B cell (primary cell): Measurements from ENCODE around the gene MIA3. TPM values are rescaled to one million over a fixed set of nuclear protein-coding genes. Genes with fewer than 3 reads are reported as not detected.

Source experiments
- ATAC-seq: fragments of 200-7000 bp; cut with Tn5 transposase; one replicate; pipeline ENCODE4 v1.10.0; 2021; ENCODE audit warnings: low read depth, mild to moderate bottlenecking, moderate number of reproducible peaks, moderate library complexity
- CTCF ChIA-PET: fragments of 350-600 bp; sonication (Branson Sonifier 250); formaldehyde crosslinking; loops from one replicate; lab custom pipeline; 2021; ENCODE audit warnings: antibody characterized with exemption, inconsistent platforms; lab: Charles Lee
- POLR2A ChIA-PET: fragments of 350-600 bp; sonication (Branson Sonifier 250); formaldehyde crosslinking; loops from one replicate; lab custom pipeline; 2021; ENCODE audit warnings: antibody characterized with exemption; lab: Charles Lee
- DNase-seq: peaks from one replicate; pipeline ENCODE4 v3.0.0; 2013
- H2AFZ ChIP-seq: 2 replicates; pipeline ENCODE4 v1.6.1; 2012; ENCODE audit warnings: mild to moderate bottlenecking, low read depth, low read length; ENCODE audit not compliant: insufficient read depth, poor library complexity, severe bottlenecking
- H3K27ac ChIP-seq, 2 donors: 1 replicate in 1 of 2; 2 replicates in 1 of 2; pipeline ENCODE4 v1.5.1; 2012 to 2013; ENCODE audit warnings: low read length in 2 of 2, mild to moderate bottlenecking in 2 of 2, moderate library complexity in 1 of 2
- H3K27me3 ChIP-seq, 4 experiments: fragments of 200-600 bp in 1 of 4; sonication (generic) in 1 of 4; replicated peaks in 1 of 4; 1 replicate in 2 of 4; 2 replicates in 2 of 4; pipeline versions ENCODE4 v1.6.1 to v1.7.0; 2013 to 2016; ENCODE audit warnings: low read length in 3 of 4, mild to moderate bottlenecking in 2 of 4, mixed read lengths in 1 of 4, moderate library complexity in 1 of 4; ENCODE audit not compliant: insufficient read depth in 4 of 4, control insufficient read depth in 3 of 4; ENCODE audit errors: control extremely low read depth in 1 of 4
- H3K36me3 ChIP-seq, 2 experiments: replicated peaks in 1 of 2; 1 replicate in 1 of 2; 2 replicates in 1 of 2; pipeline versions ENCODE4 v1.6.1 to v1.7.1; 2013; ENCODE audit warnings: low read length in 1 of 2; ENCODE audit not compliant: insufficient read depth in 2 of 2, control insufficient read depth in 1 of 2; ENCODE audit errors: control extremely low read depth in 1 of 2, extremely low read depth in 1 of 2
- H3K4me1 ChIP-seq, 2 donors: fragments of 200-600 bp in 1 of 2; sonication (generic) in 1 of 2; 1 replicate in 1 of 2; 2 replicates in 1 of 2; pipeline versions ENCODE4 v1.5.1 to v1.6.1; 2013 to 2017; ENCODE audit warnings: low read length in 2 of 2; ENCODE audit not compliant: control insufficient read depth in 2 of 2, insufficient read depth in 2 of 2
- H3K4me2 ChIP-seq: replicated peaks from 2 replicates; pipeline ENCODE3; 2012; ENCODE audit warnings: mild to moderate bottlenecking, low read depth, low read length; ENCODE audit not compliant: poor library complexity, severe bottlenecking
- H3K4me3 ChIP-seq, 5 experiments: fragments of 200-600 bp in 1 of 5; sonication (generic) in 1 of 5; 1 replicate in 3 of 5; 2 replicates in 2 of 5; pipeline versions ENCODE4 v1.5.1 to v1.7.0; 2011 to 2016; ENCODE audit warnings: low read length in 4 of 5, mild to moderate bottlenecking in 4 of 5, low read depth in 2 of 5, control low read depth in 1 of 5, moderate library complexity in 1 of 5; ENCODE audit not compliant: insufficient read depth in 1 of 5; ENCODE audit errors: control extremely low read depth in 1 of 5, extremely low read depth in 1 of 5
- H3K79me2 ChIP-seq: fragments of 200-600 bp; sonication (generic); one replicate; pipeline ENCODE4 v1.6.0; 2016; ENCODE audit warnings: low read length; ENCODE audit not compliant: control insufficient read depth, insufficient read depth
- H3K9ac ChIP-seq: fragments of 200-600 bp; sonication (generic); 2 replicates; pipeline ENCODE4 v1.6.1; 2017; ENCODE audit warnings: mild to moderate bottlenecking, low read length, moderate library complexity
- H3K9me3 ChIP-seq, 3 donors: one replicate each; pipeline versions ENCODE4 v1.6.1 to v1.7.1; 2013; ENCODE audit warnings: low read length in 2 of 3; ENCODE audit not compliant: control insufficient read depth in 2 of 3, insufficient read depth in 1 of 3; ENCODE audit errors: control extremely low read depth in 1 of 3
- H4K20me1 ChIP-seq: 2 replicates; pipeline ENCODE4 v1.6.0; 2012; ENCODE audit warnings: mild to moderate bottlenecking, low read length; ENCODE audit not compliant: insufficient read depth, control insufficient read depth, poor library complexity, severe bottlenecking
- H3K27ac Mint-ChIP-seq: one replicate; pipeline ENCODE4 v1.8.0; 2021; ENCODE audit warnings: mixed read lengths
- H3K27me3 Mint-ChIP-seq: one replicate; pipeline ENCODE4 v1.8.0; 2021; ENCODE audit warnings: mixed read lengths
- H3K4me1 Mint-ChIP-seq: one replicate; pipeline ENCODE4 v1.8.0; 2021; ENCODE audit warnings: mixed read lengths
- H3K4me3 Mint-ChIP-seq: one replicate; pipeline ENCODE4 v1.8.0; 2021; ENCODE audit warnings: mixed read lengths
- H3K9me3 Mint-ChIP-seq: one replicate; pipeline ENCODE4 v1.8.0; 2022; ENCODE audit warnings: mixed read lengths; ENCODE audit not compliant: insufficient read depth
- CTCF ChIP-seq: fragments of 200-600 bp; IDR thresholded peaks from one replicate; pipeline ENCODE4 v1.8.0; 2022; ENCODE audit warnings: antibody characterized with exemption, mild to moderate bottlenecking
- EZH2 ChIP-seq: IDR thresholded peaks from 2 replicates; pipeline ENCODE4 v1.6.1; 2012; ENCODE audit warnings: borderline replicate concordance, low read depth, mild to moderate bottlenecking, moderate library complexity, low read length; ENCODE audit not compliant: insufficient read depth, poor library complexity, severe bottlenecking
- WGBS: methylation state at CpG from one replicate; pipeline ENCODE4 v1.1.5; 2013; ENCODE audit warnings: missing lambda C conversion rate; ENCODE audit not compliant: insufficient coverage; 5-methylcytosine and 5-hydroxymethylcytosine counted together
- intact Hi-C: fragments of 100-400 bp; cut with micrococcal nuclease; formaldehyde crosslinking; loops from one replicate; pipeline ENCODE4 v1.10.0; 2022
- polyA plus RNA-seq: library from polyadenylated mRNA; depleted of rRNA; stranded (reverse); fragments of >200 nt; gene quantifications from 2 replicates; pipeline ENCODE4 v1.2.3, GENCODE V29; 2012
- total RNA-seq, 2 donors: library from RNA; stranded (reverse); fragments of 120-200 nt in 1 of 2; gene quantifications; 1 replicate in 1 of 2; 2 replicates in 1 of 2; pipeline versions ENCODE4 v1.2.3 to v1.2.4, GENCODE V29; 2013 to 2022

MIA3 gene
- total and polyA plus RNA-seq, 2 donors (not counting 1 experiment from before 2014, with no cell fraction given): 69.2 to 109 TPM

DNA sequence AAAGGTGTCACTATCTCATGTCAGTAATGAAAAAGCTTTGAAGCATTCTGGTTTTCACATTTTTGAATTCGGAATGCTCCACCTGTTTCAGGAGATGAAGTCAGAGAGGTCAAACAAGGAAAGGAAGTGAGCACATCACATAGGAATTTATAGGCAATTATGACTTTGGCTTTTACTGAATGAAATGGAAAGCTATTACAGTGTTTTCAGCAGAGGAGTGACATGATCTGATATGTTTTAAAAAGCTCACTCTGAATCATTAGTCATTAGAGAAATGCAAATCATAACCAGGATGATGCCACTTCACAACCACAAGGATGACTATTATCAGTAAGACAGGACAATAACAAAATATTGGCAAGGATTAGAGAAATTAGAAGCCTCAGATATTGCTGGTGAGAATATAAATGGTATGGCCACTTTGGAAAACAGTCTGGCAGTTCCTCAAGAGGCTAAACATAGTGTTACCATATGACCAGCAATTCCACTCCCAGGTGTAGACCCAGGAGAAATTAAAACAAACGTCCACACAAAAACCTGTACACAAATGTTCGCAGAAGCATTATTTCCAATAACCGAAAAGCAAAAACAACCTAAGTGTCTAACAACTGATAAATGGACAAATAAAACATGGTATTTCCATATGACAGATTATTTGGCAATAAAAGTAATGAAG is 35.7 kb upstream of the MIA3 start:
- H3K79me2 ChIP-seq: peaks cover 76% of the 10 kb centered on the region
- peaks cover 43 to 50% of the 10 kb centered on the region in 2 donors for H3K4me1 ChIP-seq
- H3K4me3 ChIP-seq: peak overlapping the region in 1 of 5 experiments; percentile 38
- H3K36me3 ChIP-seq: peaks cover 7 to 27% of the 10 kb centered on the region in 2 experiments
- H3K27ac Mint-ChIP-seq: peak overlapping the region; percentile 91
- TF ChIP-seq EZH2 (no peak), CTCF (no peak)
- CTCF ChIA-PET: interaction anchor here (2.5 kb wide), 1 partner anchor 52 kb away, joined by 11 read pairs; no protein-coding TSS in a partner anchor
- peak overlapping the region; percentile 83 for H3K4me3 Mint-ChIP-seq
- DNase-seq: no peak
- H3K9me3 Mint-ChIP-seq: no peaks in the 10 kb centered on the region
- no peaks in the 10 kb centered on the region for H3K27me3 Mint-ChIP-seq
- peak overlapping the region; percentile 69 for H3K4me2 ChIP-seq
- WGBS: no CpG with 5 or more reads among the region's 4 CpGs
- POLR2A ChIA-PET: no interaction called here
- intact Hi-C loops: loop anchor here (1.0 kb wide), 1 partner anchor 8 kb away; no protein-coding TSS in a partner anchor
- H2AFZ ChIP-seq: peak overlapping the region; percentile 30
- peaks cover 69% of the 10 kb centered on the region for H3K4me1 Mint-ChIP-seq
- peak overlapping the region; percentile 27 for H3K9ac ChIP-seq
- H4K20me1 ChIP-seq: no peaks in the 10 kb centered on the region
- peaks cover 0 to 3% (median 0%) of the 10 kb centered on the region in 3 donors for H3K9me3 ChIP-seq
- no peak for ATAC-seq
- no peaks in the 10 kb centered on the region for H3K27me3 ChIP-seq
- H3K27ac ChIP-seq: peak overlapping the region; percentile 54 to 64

- H4K20me1 ChIP-seq: no peaks in the 10 kb centered on the region
- H2AFZ ChIP-seq: peak overlapping the region; percentile 30
- H3K79me2 ChIP-seq: peaks cover 74% of the 10 kb centered on the region
- peak overlapping the region in 4 of 5 experiments; percentile 5 to 38 (median 24) for H3K4me3 ChIP-seq
- peaks cover 43 to 55% of the 10 kb centered on the region in 2 donors for H3K4me1 ChIP-seq
- peaks cover 73% of the 10 kb centered on the region for H3K4me1 Mint-ChIP-seq
- WGBS: 0% methylated on average over 2 of the region's 5 CpGs
- intact Hi-C loops: no loop called here
- peak; percentile 88 for ATAC-seq
- H3K27ac Mint-ChIP-seq: peak overlapping the region; percentile 91
- H3K4me2 ChIP-seq: peak overlapping the region; percentile 69
- ChIA-PET POLR2A (interaction anchor here (0.6 kb wide), 1 partner anchor 499 kb away, joined by 3 read pairs; no protein-coding TSS in a partner anchor), CTCF (interaction anchor here (0.7 to 2.5 kb wide), 2 partner anchors 33 to 51 kb away, joined by 3 to 11 read pairs; no protein-coding TSS in a partner anchor)
- DNase-seq: peak; percentile 62
- TF ChIP-seq CTCF: no peak
- TF ChIP-seq EZH2: no peak
- H3K36me3 ChIP-seq: peaks cover 6 to 23% of the 10 kb centered on the region in 2 experiments
- no peaks in the 10 kb centered on the region for H3K9me3 Mint-ChIP-seq
- no peaks in the 10 kb centered on the region for H3K27me3 Mint-ChIP-seq
- peak overlapping the region; percentile 83 for H3K4me3 Mint-ChIP-seq
- peaks cover 0 to 3% (median 0%) of the 10 kb centered on the region in 3 donors for H3K9me3 ChIP-seq
- peak overlapping the region; percentile 27 for H3K9ac ChIP-seq
- H3K27me3 ChIP-seq: no peaks in the 10 kb centered on the region
- H3K27ac ChIP-seq: peak overlapping the region; percentile 54 to 64
These were observed 34.8 kb upstream of the MIA3 start for GRCh38 chr1:222583079-222583478.
